Measurements from ENCODE around the gene TNFRSF8.

TNFRSF8 gene

GRCh38 chr1:12179111-12179519 is 116.0 kb downstream of the TNFRSF8 start:
- Histone ChIP-seq H3K27ac (ENCODE audit: low read depth, low read length, poor library complexity, severe bottlenecking) (no peak overlapping the region), H3K4me3 (ENCODE audit: low read depth, low read length, poor library complexity, severe bottlenecking) (no peak overlapping the region), H3K9me2 (ENCODE audit: low read depth, low read length) (no peaks in the 10 kb centered on the region), H3F3A (ENCODE audit: insufficient read depth, low read length) (no peaks in the 10 kb centered on the region), H3K36me3 (ENCODE audit: insufficient read depth, low read length) (no peaks in the 10 kb centered on the region), H3K4me1 (ENCODE audit: insufficient read depth, low read length, severe bottlenecking) (no peaks in the 10 kb centered on the region), H4K20me1 (ENCODE audit: insufficient read depth, low read length) (no peaks in the 10 kb centered on the region), H3K4me2 (ENCODE audit: low read length) (no peak overlapping the region), H3K27me3 (ENCODE audit: insufficient read depth, low read length) (0 out of 2 replicates have a peak, but pooled peaks cover 10% of the 10 kb centered on the region), H3K9ac (ENCODE audit: low read length) (no peak overlapping the region), H3K79me2 (ENCODE audit: insufficient read depth, low read length) (no peaks in the 10 kb centered on the region), H3K9me3 (ENCODE audit: low read length) (no peaks in the 10 kb centered on the region), H2AFZ (ENCODE audit: low read length) (no peak overlapping the region)
- TF ChIP-seq CTCF (IDR thresholded peaks at IDR 0.05; ENCODE audit: low read length): no peak

GRCh38 chr1:12179676-12180075 is 116.6 kb downstream of the TNFRSF8 start:
- H4K20me1 ChIP-seq (ENCODE audit: insufficient read depth, low read length): no peaks in the 10 kb centered on the region
- H3F3A ChIP-seq (ENCODE audit: insufficient read depth, low read length): no peaks in the 10 kb centered on the region
- H3K9me3 ChIP-seq (ENCODE audit: low read length): no peaks in the 10 kb centered on the region
- no peaks in the 10 kb centered on the region for H3K79me2 ChIP-seq (ENCODE audit: insufficient read depth, low read length)
- no peak overlapping the region for H2AFZ ChIP-seq (ENCODE audit: low read length)
- no peak overlapping the region for H3K4me3 ChIP-seq (ENCODE audit: low read depth, low read length, poor library complexity, severe bottlenecking)
- 0 out of 2 replicates have a peak, but pooled peaks cover 10% of the 10 kb centered on the region for H3K27me3 ChIP-seq (ENCODE audit: insufficient read depth, low read length)
- no peak overlapping the region for H3K27ac ChIP-seq (ENCODE audit: low read depth, low read length, poor library complexity, severe bottlenecking)
- no peak overlapping the region for H3K9ac ChIP-seq (ENCODE audit: low read length)
- no peak overlapping the region for H3K4me2 ChIP-seq (ENCODE audit: low read length)
- H3K4me1 ChIP-seq (ENCODE audit: insufficient read depth, low read length, severe bottlenecking): no peaks in the 10 kb centered on the region
- no peak for TF ChIP-seq CTCF (IDR thresholded peaks at IDR 0.05; ENCODE audit: low read length)
- TF ChIP-seq EZH2 (IDR thresholded peaks at IDR 0.05; ENCODE audit: borderline replicate concordance, low read length): no peak
- H3K36me3 ChIP-seq (ENCODE audit: insufficient read depth, low read length): no peaks in the 10 kb centered on the region
- no peaks in the 10 kb centered on the region for H3K9me2 ChIP-seq (ENCODE audit: low read depth, low read length)

DNA sequence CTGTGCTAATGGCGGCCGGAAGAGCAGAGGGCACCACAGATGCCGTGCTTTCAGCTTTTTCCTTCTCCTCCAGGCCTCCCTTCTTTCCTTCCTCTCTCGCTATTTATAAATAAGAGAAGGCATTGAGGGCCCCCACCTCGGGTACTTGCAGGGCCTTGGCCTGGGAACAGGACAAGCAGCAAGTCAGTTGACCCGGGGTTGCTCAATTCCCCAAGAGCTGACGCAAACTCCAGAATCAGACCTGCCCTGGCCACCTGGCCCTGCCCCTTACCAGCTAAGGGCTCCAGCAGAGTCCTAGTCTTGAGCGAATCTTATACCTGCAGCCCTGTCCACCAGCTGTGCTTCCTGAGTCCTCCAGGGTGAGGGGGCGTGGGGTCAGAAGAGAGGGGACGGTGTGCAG is 117.2 kb downstream of the TNFRSF8 start:
- H3K9ac ChIP-seq (ENCODE audit: low read length): no peak overlapping the region
- H3F3A ChIP-seq (ENCODE audit: insufficient read depth, low read length): no peaks in the 10 kb centered on the region
- no peak overlapping the region for H2AFZ ChIP-seq (ENCODE audit: low read length)
- no peaks in the 10 kb centered on the region for H3K9me3 ChIP-seq (ENCODE audit: low read length)
- no peak overlapping the region for H3K27ac ChIP-seq (ENCODE audit: low read depth, low read length, poor library complexity, severe bottlenecking)
- no peaks in the 10 kb centered on the region for H4K20me1 ChIP-seq (ENCODE audit: insufficient read depth, low read length)
- no peak for TF ChIP-seq EZH2 (IDR thresholded peaks at IDR 0.05; ENCODE audit: borderline replicate concordance, low read length)
- TF ChIP-seq CTCF (IDR thresholded peaks at IDR 0.05; ENCODE audit: low read length): no peak
- no peaks in the 10 kb centered on the region for H3K9me2 ChIP-seq (ENCODE audit: low read depth, low read length)
- no peaks in the 10 kb centered on the region for H3K4me1 ChIP-seq (ENCODE audit: insufficient read depth, low read length, severe bottlenecking)
- H3K27me3 ChIP-seq (ENCODE audit: insufficient read depth, low read length): 0 out of 2 replicates have a peak, but pooled peaks cover 10% of the 10 kb centered on the region
- H3K79me2 ChIP-seq (ENCODE audit: insufficient read depth, low read length): no peaks in the 10 kb centered on the region
- H3K36me3 ChIP-seq (ENCODE audit: insufficient read depth, low read length): no peaks in the 10 kb centered on the region
- no peak overlapping the region for H3K4me3 ChIP-seq (ENCODE audit: low read depth, low read length, poor library complexity, severe bottlenecking)
- H3K4me2 ChIP-seq (ENCODE audit: low read length): no peak overlapping the region
